Measurements from ENCODE around the gene ACTG1. TPM values are rescaled to one million over a fixed set of nuclear protein-coding genes. Genes with fewer than 3 reads are reported as not detected.

The ACTG1 gene
- total RNA-seq, 1 donor from 2014 or later, result 2,949 TPM

- H3K27ac Mint-ChIP-seq, result peak overlapping the region; percentile 95
- no peaks in the 10 kb centered on the region for H3K27me3 Mint-ChIP-seq
- peaks cover 47% of the 10 kb centered on the region for H3K4me1 Mint-ChIP-seq
- ChIA-PET CTCF (interaction anchor here (1.6 kb wide), 1 partner anchor 21 kb away, joined by 5 read pairs; no protein-coding TSS in a partner anchor), POLR2A (interaction anchor here (0.8 to 14.0 kb wide), 9 partner anchors 8 to 277 kb away, joined by 3 to 188 read pairs (median 13); partner anchors contain the start of genes FAAP100, NDUFAF8 and TEPSIN)
- H3K4me3 Mint-ChIP-seq, result peak overlapping the region; percentile 93
- no peak for TF ChIP-seq CTCF (IDR thresholded peaks at IDR 0.05)
- H3K9me3 Mint-ChIP-seq, result no peaks in the 10 kb centered on the region
- ATAC-seq (ENCODE audit: low read depth) (no peak), DNase-seq (no peak)
- H3K36me3 Mint-ChIP-seq (ENCODE audit: low read depth), result peaks cover 18% of the 10 kb centered on the region
- intact Hi-C loops (cut with micrococcal nuclease), result loop anchor here (10.0 kb wide), 3 partner anchors 348 to 1712 kb away; partner anchors contain the start of genes FASN and P4HB
Observed at GRCh38 chr17:81516439-81516838, 3.8 kb upstream of the ACTG1 start.

GRCh38 chr17:81515530-81516041 is 3.0 kb upstream of the ACTG1 start:
- TF ChIP-seq CTCF (IDR thresholded peaks at IDR 0.05), result no peak
- CTCF ChIA-PET, result interaction anchor here (1.6 kb wide), 1 partner anchor 21 kb away, joined by 5 read pairs; no protein-coding TSS in a partner anchor
- H3K27me3 Mint-ChIP-seq, result no peaks in the 10 kb centered on the region
- no peaks in the 10 kb centered on the region for H3K9me3 Mint-ChIP-seq
- intact Hi-C loops (cut with micrococcal nuclease), result loop anchor here (10.0 kb wide), 3 partner anchors 349 to 1711 kb away; partner anchors contain the start of genes FASN and P4HB
- H3K27ac Mint-ChIP-seq, result peak overlapping the region; percentile 95
- peak; percentile 33 for DNase-seq
- ATAC-seq (ENCODE audit: low read depth), result no peak
- H3K36me3 Mint-ChIP-seq (ENCODE audit: low read depth), result peaks cover 26% of the 10 kb centered on the region
- peak overlapping the region; percentile 93 for H3K4me3 Mint-ChIP-seq
- peaks cover 52% of the 10 kb centered on the region for H3K4me1 Mint-ChIP-seq
- POLR2A ChIA-PET, result interaction anchor here (0.6 to 14.0 kb wide), 15 partner anchors 9 to 293 kb away, joined by 3 to 188 read pairs (median 8); partner anchors contain the start of genes BAHCC1, CEP131, FAAP100 and NDUFAF8

GRCh38 chr17:81514739-81515529 is 2.3 kb upstream of the ACTG1 start:
- Mint-ChIP-seq H3K4me3 (peak overlapping the region; percentile 93), H3K27me3 (no peaks in the 10 kb centered on the region), H3K36me3 (ENCODE audit: low read depth) (peaks cover 33% of the 10 kb centered on the region), H3K27ac (peak overlapping the region; percentile 95), H3K9me3 (no peaks in the 10 kb centered on the region), H3K4me1 (peaks cover 51% of the 10 kb centered on the region)
- ATAC-seq (ENCODE audit: low read depth) (peak; percentile 18), DNase-seq (peak; percentile 76)
- POLR2A ChIA-PET, result interaction anchor here (0.6 to 14.0 kb wide), 16 partner anchors 8 to 292 kb away, joined by 3 to 188 read pairs (median 8); partner anchors contain the start of genes BAHCC1, CEP131, FAAP100 and NDUFAF8
- CTCF ChIA-PET, result interaction anchor here (1.6 kb wide), 1 partner anchor 22 kb away, joined by 5 read pairs; no protein-coding TSS in a partner anchor
- intact Hi-C loops (cut with micrococcal nuclease), result loop anchor here (1.0 to 10.0 kb wide), 6 partner anchors 220 to 1710 kb away; partner anchors contain the start of genes EIF4A3, FASN, P4HB and SLC38A10
- no peak for TF ChIP-seq CTCF (IDR thresholded peaks at IDR 0.05)

GRCh38 chr17:81514489-81514738 is 1.8 kb upstream of the ACTG1 start:
- H3K4me3 Mint-ChIP-seq, result peak overlapping the region; percentile 86
- no peaks in the 10 kb centered on the region for H3K9me3 Mint-ChIP-seq
- no peaks in the 10 kb centered on the region for H3K27me3 Mint-ChIP-seq
- intact Hi-C loops (cut with micrococcal nuclease), result loop anchor here (1.0 to 10.0 kb wide), 6 partner anchors 219 to 1710 kb away; partner anchors contain the start of genes EIF4A3, FASN, P4HB and SLC38A10
- H3K4me1 Mint-ChIP-seq, result peaks cover 53% of the 10 kb centered on the region
- no peak for ATAC-seq (ENCODE audit: low read depth)
- DNase-seq, result no peak
- CTCF ChIA-PET, result no interaction called here
- H3K36me3 Mint-ChIP-seq (ENCODE audit: low read depth), result peaks cover 38% of the 10 kb centered on the region
- peak overlapping the region; percentile 94 for H3K27ac Mint-ChIP-seq
- no peak for TF ChIP-seq CTCF (IDR thresholded peaks at IDR 0.05)
- POLR2A ChIA-PET, result interaction anchor here (0.6 to 14.0 kb wide), 15 partner anchors 9 to 356 kb away, joined by 3 to 188 read pairs (median 13); partner anchors contain the start of genes CEP131, FAAP100, NDUFAF8 and SLC38A10
